Gastrocnemius medialis (tissue), 4 donors: ENCODE measurements around the gene DAPK1.

ENCODE experiments used
- CTCF ChIP-seq, 5 experiments: fragments of 450-650 bp in 3 of 5; fragments of 200-600 bp in 2 of 5; sonication (generic) in 2 of 5; IDR thresholded peaks in 4 of 5; conservative IDR thresholded peaks in 1 of 5; 1 replicate in 4 of 5; 2 replicates in 1 of 5; pipeline ENCODE4 v1.5.1; 2016 to 2019; ENCODE audit warnings: antibody characterized with exemption in 5 of 5, mild to moderate bottlenecking in 3 of 5, moderate library complexity in 3 of 5
- POLR2A ChIP-seq, 2 donors: fragments of 450-650 bp; IDR thresholded peaks; one replicate each; pipeline ENCODE4 v1.6.1; 2017; ENCODE audit warnings: antibody characterized with exemption in 2 of 2, mild to moderate bottlenecking in 2 of 2, moderate library complexity in 2 of 2

DNA sequence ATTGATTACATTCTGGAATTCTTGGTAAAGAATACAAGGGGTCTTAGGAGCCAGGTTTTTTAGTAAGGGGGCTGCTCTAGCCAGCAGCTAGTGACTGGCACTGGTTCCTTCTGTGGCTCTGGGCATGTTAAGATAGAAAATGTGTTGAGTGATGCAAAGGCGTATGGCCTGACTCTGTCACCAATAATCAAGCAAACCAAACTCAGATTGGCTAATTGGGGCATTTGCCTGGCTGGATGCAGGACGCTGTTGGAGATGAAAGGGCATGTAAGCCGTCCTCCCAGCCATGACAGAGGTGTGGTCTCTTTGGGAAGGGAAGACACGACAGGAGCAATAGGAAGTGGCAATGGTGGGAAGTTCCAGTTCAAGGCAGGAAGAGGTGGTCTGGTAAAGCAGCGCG, 140.6 kb downstream of the DAPK1 start:
- no peak for TF ChIP-seq CTCF (IDR thresholded peaks at IDR 0.05 in 4 of 5, conservative IDR thresholded peaks at IDR 0.05 in 1 of 5)
- no peak for TF ChIP-seq POLR2A (IDR thresholded peaks at IDR 0.05)
